Middle frontal gyrus (tissue), 1 donor: ENCODE data around the gene CDH22.

Experiments used
- DNase-seq: peaks from one replicate; pipeline ENCODE4 v3.0.0-alpha.2; 2015; ENCODE audit warnings: low spot score; ENCODE audit errors: extremely low spot score

The CDH22 gene

GRCh38 chr20:46200582-46201570 lies 107.4 kb downstream of the CDH22 start:
- no peak for DNase-seq

- DNase-seq = no peak
Measured at GRCh38 chr20:46199198-46199597, 109.1 kb downstream of the CDH22 start.

- no peak for DNase-seq
Measured at GRCh38 chr20:46196990-46197389, 111.3 kb downstream of the CDH22 start.

GRCh38 chr20:46195264-46196036 lies 112.8 kb downstream of the CDH22 start:
- DNase-seq = no peak

- no peak for DNase-seq
Measured at GRCh38 chr20:46194409-46194808, 113.9 kb downstream of the CDH22 start.

GRCh38 chr20:46192376-46192944 lies 115.8 kb downstream of the CDH22 start:
- DNase-seq = no peak

- DNase-seq = no peak
Measured at GRCh38 chr20:46191611-46192010, 116.7 kb downstream of the CDH22 start.

- DNase-seq = no peak
Measured at GRCh38 chr20:46191168-46191540, 117.1 kb downstream of the CDH22 start.

GRCh38 chr20:46190478-46191167 lies 117.7 kb downstream of the CDH22 start:
- DNase-seq = no peak

GRCh38 chr20:46188866-46189541 lies 119.3 kb downstream of the CDH22 start:
- DNase-seq = no peak

- no peak for DNase-seq
Measured at GRCh38 chr20:46186210-46186609, 122.1 kb downstream of the CDH22 start.

- no peak for DNase-seq
Measured at GRCh38 chr20:46185353-46185752, 122.9 kb downstream of the CDH22 start.

GRCh38 chr20:46183768-46184167 lies 124.5 kb downstream of the CDH22 start:
- DNase-seq = no peak

GRCh38 chr20:46182276-46183200 lies 125.8 kb downstream of the CDH22 start:
- DNase-seq = no peak

- DNase-seq = no peak
Measured at GRCh38 chr20:46179862-46180261, 128.4 kb downstream of the CDH22 start.

GRCh38 chr20:46178891-46179290 lies 129.4 kb downstream of the CDH22 start:
- DNase-seq = no peak

- DNase-seq = no peak
Measured at GRCh38 chr20:46177768-46178167, 130.5 kb downstream of the CDH22 start.

GRCh38 chr20:46176739-46177378 lies 131.4 kb downstream of the CDH22 start:
- DNase-seq = no peak

GRCh38 chr20:46175127-46175494 lies 133.2 kb downstream of the CDH22 start:
- no peak for DNase-seq
